OCI-LY3 (cell line): ENCODE results near the gene GOLGA8K.
"Not testable (repeated sequence)": the region's sequence is repeated elsewhere in the genome, so short reads cannot be mapped to it uniquely, and the experiment has no call there.

Experiments used
- H2AFZ ChIP-seq: fragments of 200-600, 300-600 bp; shearing (Covaris generic); 2 replicates; pipeline ENCODE4 v1.6.0; 2014; ENCODE audit warnings: antibody characterized with exemption, low read depth, low read length
- H3K27ac ChIP-seq: fragments of 200-600, 300-600 bp; sonication (generic); 2 replicates; pipeline ENCODE4 v1.5.1; 2014; ENCODE audit warnings: mild to moderate bottlenecking, low read length, moderate library complexity, mixed read lengths
- H3K27me3 ChIP-seq: fragments of 200-600, 300-600 bp; sonication (generic); 2 replicates; pipeline ENCODE4 v1.6.1; 2014; ENCODE audit warnings: low read depth, low read length, mixed read lengths
- H3K36me3 ChIP-seq: fragments of 200-600, 300-600 bp; sonication (generic); replicated peaks from 2 replicates; pipeline ENCODE3; 2014; ENCODE audit warnings: low read depth, low read length, mixed read lengths
- H3K4me1 ChIP-seq: fragments of 300-600, 200-600 bp; sonication (generic); 2 replicates; pipeline ENCODE4 v1.6.1; 2014; ENCODE audit warnings: low read length, mixed read lengths
- H3K4me2 ChIP-seq: fragments of 200-600, 300-600 bp; sonication (generic); 2 replicates; pipeline ENCODE4 v1.6.1; 2014; ENCODE audit warnings: low read length, mixed read lengths
- H3K4me3 ChIP-seq: fragments of 300-600, 200-600 bp; sonication (generic); 2 replicates; pipeline ENCODE4 v1.5.1; 2014; ENCODE audit warnings: antibody characterized with exemption, mild to moderate bottlenecking, low read length, moderate library complexity
- H3K79me2 ChIP-seq: fragments of 300-600, 200-600 bp; shearing (Covaris generic); 2 replicates; pipeline ENCODE4 v1.6.1; 2014; ENCODE audit warnings: mild to moderate bottlenecking, low read length, mixed read lengths
- H3K9ac ChIP-seq: fragments of 300-600, 200-600 bp; shearing (Covaris generic); 2 replicates; pipeline ENCODE4 v1.6.0; 2014; ENCODE audit warnings: mild to moderate bottlenecking, low read length, moderate library complexity
- H3K9me3 ChIP-seq: fragments of 200-600, 300-600 bp; shearing (Covaris generic); 2 replicates; pipeline ENCODE4 v1.6.1; 2014; ENCODE audit warnings: low read length, mixed read lengths; ENCODE audit not compliant: insufficient read depth
- H4K20me1 ChIP-seq: fragments of 200-600, 300-600 bp; sonication (generic); 2 replicates; pipeline ENCODE4 v1.6.1; 2016; ENCODE audit warnings: low read length, mixed read lengths; ENCODE audit not compliant: insufficient read depth

The GOLGA8K gene

GRCh38 chr15:32361662-32362061 is 41.4 kb downstream of the GOLGA8K start:
- not testable (repeated sequence) for H3K27me3 ChIP-seq, H3K27ac ChIP-seq, H3K4me2 ChIP-seq, H3K9ac ChIP-seq, H3K4me3 ChIP-seq, H3K4me1 ChIP-seq, H2AFZ ChIP-seq, H3K36me3 ChIP-seq, H4K20me1 ChIP-seq, H3K79me2 ChIP-seq, H3K9me3 ChIP-seq

DNA sequence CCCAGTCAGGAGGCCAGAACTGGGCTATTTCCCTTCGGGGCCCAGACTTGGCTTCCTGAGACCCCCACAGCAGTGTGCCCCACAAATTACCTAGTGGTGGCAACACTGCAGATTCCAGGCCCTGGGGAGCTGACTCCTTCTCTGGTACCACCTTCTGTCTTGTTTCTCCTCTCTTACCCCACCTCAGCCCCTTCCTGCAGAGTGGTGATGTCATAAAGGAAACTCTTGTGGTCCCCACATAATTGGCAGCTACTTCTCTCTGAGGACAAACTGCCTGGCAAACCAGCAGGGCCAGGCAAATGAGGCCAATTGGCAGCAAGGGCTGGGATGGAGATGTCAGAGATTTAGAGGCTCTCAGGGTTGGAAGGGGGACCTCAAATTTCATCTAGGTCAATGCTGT is 44.6 kb downstream of the GOLGA8K start:
- not testable (repeated sequence) for H4K20me1 ChIP-seq, H3K4me1 ChIP-seq, H3K4me2 ChIP-seq, H2AFZ ChIP-seq, H3K36me3 ChIP-seq, H3K9ac ChIP-seq, H3K27ac ChIP-seq, H3K27me3 ChIP-seq, H3K79me2 ChIP-seq, H3K4me3 ChIP-seq, H3K9me3 ChIP-seq

- H3K27me3 ChIP-seq, H3K9me3 ChIP-seq, H3K79me2 ChIP-seq, H3K27ac ChIP-seq, H3K4me1 ChIP-seq, H4K20me1 ChIP-seq, H3K4me3 ChIP-seq, H3K9ac ChIP-seq, H3K4me2 ChIP-seq, H3K36me3 ChIP-seq, H2AFZ ChIP-seq: not testable (repeated sequence)
These were observed 46.2 kb downstream of the GOLGA8K start for GRCh38 chr15:32356909-32357308.

DNA sequence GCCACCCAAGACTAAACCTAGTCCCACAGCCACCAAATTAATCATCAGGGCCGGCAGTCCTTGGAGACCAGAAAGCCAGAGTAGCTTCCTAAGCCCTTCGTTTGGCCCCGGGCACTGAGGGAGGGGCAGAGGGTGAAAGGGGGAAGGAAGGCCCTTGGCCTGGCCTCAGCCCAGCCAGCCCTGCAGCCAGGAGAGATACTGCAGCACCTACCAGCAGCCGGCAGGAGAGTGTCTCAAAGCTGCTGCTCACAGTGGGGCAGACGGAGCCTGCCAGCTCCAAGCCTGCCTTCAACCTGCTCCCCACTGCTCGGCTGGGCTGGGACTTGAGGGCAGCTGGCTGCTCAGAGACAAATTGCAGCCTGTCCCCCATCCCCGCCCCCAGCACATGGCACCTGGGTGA is 50.3 kb downstream of the GOLGA8K start:
- H3K4me3 ChIP-seq, H3K9ac ChIP-seq, H3K36me3 ChIP-seq, H2AFZ ChIP-seq, H4K20me1 ChIP-seq, H3K4me1 ChIP-seq, H3K79me2 ChIP-seq, H3K27me3 ChIP-seq, H3K27ac ChIP-seq, H3K4me2 ChIP-seq, H3K9me3 ChIP-seq: not testable (repeated sequence)

- not testable (repeated sequence) for H3K4me1 ChIP-seq, H3K9me3 ChIP-seq, H3K27me3 ChIP-seq, H3K36me3 ChIP-seq, H2AFZ ChIP-seq, H4K20me1 ChIP-seq, H3K4me2 ChIP-seq, H3K27ac ChIP-seq, H3K4me3 ChIP-seq, H3K9ac ChIP-seq, H3K79me2 ChIP-seq
These were observed 52.4 kb downstream of the GOLGA8K start for GRCh38 chr15:32350563-32351220.

- not testable (repeated sequence) for H3K79me2 ChIP-seq, H4K20me1 ChIP-seq, H3K4me3 ChIP-seq, H3K9me3 ChIP-seq, H3K9ac ChIP-seq, H2AFZ ChIP-seq, H3K36me3 ChIP-seq, H3K4me1 ChIP-seq, H3K27ac ChIP-seq, H3K27me3 ChIP-seq, H3K4me2 ChIP-seq
These were observed 56.1 kb downstream of the GOLGA8K start for GRCh38 chr15:32347037-32347436.

DNA sequence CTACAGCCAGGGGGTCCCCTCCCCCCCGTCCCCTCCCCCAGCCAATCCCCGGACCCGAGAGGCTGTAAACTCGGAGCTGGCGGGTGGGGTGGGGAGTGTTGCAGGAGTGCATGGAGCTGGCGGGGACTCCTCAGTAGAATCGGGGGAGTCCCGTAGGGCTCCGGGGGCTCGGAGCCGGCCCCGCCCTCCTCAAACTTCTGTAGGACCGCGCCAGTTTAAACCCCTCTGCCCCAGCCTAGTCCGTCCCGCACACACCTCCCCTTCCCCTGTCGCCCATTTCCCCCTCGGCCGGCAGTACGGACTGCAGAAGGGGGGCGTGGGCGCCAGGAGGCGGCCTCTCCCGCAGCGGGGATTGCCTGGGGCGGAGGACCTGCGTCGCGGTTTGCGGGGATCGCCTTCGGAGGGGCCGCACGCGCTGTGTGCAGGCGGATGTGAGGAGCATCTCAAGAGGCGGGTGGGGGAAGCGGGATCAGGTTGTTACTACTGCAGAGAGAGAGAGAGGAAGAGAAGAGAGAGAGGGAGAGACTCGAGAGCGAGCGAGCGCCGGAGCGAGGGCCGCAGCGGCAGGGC is 57.0 kb downstream of the GOLGA8K start:
- H3K4me1 ChIP-seq, H3K27me3 ChIP-seq, H3K9me3 ChIP-seq, H3K27ac ChIP-seq, H3K9ac ChIP-seq, H3K36me3 ChIP-seq, H3K4me2 ChIP-seq, H3K79me2 ChIP-seq, H4K20me1 ChIP-seq, H3K4me3 ChIP-seq, H2AFZ ChIP-seq: not testable (repeated sequence)

DNA sequence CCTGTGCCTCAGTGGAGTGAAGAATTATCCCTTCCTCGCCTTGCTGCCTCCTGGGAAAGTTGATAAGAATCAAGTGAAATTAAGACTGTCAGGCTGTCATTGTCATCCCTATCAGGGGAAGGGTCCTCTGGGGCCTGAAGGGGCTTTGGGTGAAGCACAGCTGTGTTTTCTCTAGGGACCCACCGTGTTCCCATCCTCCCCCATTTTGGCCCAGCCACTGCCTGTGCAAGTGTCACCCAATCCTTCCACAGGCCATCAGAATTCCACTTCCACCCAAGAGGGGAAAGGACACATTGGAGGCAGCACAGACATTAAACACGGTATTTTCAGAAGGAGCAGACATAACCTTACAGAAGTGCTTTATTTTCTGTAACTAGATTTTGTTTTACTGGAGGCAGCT is 59.2 kb downstream of the GOLGA8K start:
- not testable (repeated sequence) for H3K9me3 ChIP-seq, H3K36me3 ChIP-seq, H3K27me3 ChIP-seq, H3K4me1 ChIP-seq, H2AFZ ChIP-seq, H3K79me2 ChIP-seq, H3K4me2 ChIP-seq, H4K20me1 ChIP-seq, H3K9ac ChIP-seq, H3K4me3 ChIP-seq, H3K27ac ChIP-seq
